GM12872 (cell line): ENCODE data around the gene KRTAP10-3.

Experiments used
- TF ChIP-seq, protein P1 (sequence below): IDR thresholded peaks from 3 replicates; pipeline ENCODE4 v1.5.1; 2011; ENCODE audit warnings: low read depth, mild to moderate bottlenecking, low read length, moderate library complexity; ENCODE audit not compliant: insufficient read depth

Gene KRTAP10-3

DNA sequence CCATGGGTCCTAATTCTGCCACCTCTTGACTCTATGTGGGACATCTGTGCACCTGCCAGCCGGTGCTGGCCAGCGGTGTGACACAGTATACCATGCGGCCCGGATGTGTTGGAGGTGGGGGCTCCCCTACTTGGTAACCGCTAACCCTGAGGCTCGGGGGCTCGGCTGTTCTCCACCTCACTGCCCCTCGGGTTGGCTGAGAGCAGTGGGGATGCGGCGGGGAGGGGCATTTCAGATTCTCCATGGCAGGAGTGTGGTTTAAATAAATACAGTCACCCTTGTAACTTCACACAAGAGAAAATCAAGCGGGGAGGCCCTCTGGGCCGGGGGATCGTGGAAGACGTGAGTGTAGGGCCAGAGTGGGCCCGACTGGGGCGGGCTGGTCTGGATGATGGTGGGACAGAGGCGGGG, 29.6 kb downstream of the KRTAP10-3 start:
- TF ChIP-seq, protein P1, sequence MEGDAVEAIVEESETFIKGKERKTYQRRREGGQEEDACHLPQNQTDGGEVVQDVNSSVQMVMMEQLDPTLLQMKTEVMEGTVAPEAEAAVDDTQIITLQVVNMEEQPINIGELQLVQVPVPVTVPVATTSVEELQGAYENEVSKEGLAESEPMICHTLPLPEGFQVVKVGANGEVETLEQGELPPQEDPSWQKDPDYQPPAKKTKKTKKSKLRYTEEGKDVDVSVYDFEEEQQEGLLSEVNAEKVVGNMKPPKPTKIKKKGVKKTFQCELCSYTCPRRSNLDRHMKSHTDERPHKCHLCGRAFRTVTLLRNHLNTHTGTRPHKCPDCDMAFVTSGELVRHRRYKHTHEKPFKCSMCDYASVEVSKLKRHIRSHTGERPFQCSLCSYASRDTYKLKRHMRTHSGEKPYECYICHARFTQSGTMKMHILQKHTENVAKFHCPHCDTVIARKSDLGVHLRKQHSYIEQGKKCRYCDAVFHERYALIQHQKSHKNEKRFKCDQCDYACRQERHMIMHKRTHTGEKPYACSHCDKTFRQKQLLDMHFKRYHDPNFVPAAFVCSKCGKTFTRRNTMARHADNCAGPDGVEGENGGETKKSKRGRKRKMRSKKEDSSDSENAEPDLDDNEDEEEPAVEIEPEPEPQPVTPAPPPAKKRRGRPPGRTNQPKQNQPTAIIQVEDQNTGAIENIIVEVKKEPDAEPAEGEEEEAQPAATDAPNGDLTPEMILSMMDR: no peak

DNA sequence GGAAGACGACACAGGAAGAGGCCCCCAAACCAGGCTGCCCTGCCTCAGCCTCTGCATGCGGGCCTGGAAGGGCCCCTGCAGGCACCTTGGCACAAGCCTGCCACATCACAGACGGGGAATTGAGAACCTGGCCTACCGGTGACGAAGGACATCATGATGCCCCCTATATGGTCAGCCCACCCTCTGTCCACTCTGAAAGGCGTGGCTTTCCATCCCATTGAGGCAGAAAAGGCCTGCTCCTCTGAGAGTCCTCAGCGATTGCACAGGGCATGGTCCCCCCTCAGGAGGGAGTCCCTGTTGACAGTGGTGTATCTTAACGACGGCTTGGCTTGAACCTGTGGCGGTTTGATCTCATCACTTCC, 30.0 kb downstream of the KRTAP10-3 start:
- TF ChIP-seq, protein P1: no peak

DNA sequence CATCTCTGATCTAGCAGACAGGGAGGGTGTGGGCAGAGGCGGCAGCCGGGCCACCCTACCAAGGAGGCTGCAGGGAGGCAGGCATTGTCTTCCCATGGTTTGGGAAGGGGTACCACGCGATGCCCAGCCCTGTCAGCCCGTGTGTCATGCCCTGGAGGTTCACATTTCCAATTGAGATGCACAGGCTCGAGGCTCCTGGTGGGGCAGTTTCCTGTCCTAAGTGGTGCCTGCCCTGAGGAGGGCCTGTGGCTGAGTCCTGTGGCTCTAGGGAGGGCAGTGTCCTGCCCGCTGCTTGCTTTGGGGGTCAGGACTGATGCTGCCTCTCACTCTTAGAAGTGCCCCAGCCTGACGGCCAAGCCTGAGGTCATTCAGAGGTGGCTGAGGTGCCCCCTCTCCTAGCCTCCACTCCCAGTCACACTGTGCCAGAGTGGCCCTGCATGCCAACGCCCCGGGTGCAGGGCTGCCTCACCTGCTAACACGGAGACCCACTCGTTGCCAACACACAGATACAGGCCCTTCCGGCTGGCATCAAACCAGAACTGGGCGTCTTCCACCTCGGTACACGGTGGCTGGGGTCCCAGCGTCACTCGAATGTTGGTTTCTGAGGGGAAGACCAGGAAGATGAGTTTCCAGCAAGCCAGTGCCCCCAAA, 30.5 kb downstream of the KRTAP10-3 start:
- TF ChIP-seq, protein P1: no peak

DNA sequence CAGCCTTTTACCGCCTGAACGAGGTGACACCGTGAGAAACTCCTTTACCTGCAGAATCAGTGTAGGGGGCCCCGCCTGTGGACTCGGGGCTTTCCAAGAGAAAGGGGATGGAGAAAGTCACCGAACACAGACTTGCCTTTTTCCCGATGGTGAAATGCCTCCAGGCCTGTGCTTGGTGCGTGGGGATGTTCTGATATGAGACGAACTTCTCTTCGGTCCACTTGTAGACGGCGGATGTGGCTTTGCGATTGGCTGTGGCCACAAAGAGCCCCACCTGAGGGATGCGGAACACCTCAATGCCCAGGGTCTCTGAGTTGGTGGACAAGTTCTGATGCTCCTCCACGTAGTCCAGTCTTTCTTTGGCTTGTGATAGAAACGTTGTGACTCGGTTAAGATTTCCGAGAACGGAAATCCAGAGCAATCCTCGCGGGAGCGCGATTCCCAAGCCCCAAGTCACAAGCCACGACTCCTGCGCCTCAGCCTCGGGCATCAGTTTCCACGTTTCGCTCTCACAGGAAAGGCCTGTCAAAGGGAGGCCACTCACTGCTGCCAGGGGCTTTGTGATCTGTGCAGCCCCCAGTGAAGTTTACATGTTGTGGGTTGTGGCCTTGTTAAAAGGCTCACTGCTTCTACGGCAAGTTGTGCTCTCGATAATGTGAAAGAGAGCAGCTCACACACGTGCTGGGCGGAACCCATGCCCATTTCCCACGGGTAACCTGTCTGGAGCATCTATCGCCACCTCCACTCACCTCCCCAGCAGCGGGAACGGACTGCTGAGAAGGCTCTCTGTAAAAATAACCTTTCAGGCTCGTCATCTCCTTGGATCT, 31.2 kb downstream of the KRTAP10-3 start:
- TF ChIP-seq, protein P1: no peak

DNA sequence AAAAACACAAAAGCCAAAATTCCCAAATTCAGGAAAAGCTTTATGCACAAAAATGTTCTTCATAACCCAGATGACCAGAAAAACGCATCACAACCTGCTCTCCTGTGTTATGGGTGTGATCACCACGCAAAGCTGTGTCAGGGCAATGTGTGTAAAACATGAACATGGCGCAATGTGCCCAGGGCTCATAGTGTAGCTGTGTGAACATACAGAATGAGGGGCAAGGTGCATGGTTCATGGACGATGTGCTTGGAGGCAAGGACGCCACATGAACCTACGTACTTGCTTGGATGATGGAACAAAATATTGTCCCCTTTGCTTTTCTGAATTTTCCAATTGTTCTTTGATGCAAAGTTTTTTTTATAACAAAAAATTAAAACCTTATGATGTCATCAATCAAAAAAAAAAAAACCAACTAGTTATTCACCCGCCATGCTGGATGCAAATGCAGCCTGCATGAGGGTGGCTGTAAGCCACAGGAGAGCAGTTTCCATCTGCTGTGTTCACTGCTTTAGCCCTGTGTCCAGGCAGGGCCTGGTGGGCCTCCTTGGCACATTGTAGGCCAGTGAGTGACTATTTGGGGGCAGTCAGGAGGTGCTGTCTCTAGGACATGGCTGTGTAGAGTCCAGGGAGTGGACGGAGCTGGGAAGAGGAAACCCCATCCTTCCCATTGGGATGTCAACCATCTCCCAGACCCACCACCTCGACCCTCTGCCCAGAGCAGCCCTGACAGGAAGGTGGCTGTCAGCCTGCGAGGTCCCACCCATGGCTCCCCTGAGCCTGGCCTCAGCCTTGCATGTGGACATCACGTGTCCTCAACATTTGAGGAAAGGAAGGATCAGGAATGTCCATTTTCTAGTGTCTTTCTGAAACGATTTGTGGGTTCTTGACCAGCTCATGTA, 32.2 kb downstream of the KRTAP10-3 start:
- TF ChIP-seq, protein P1: no peak

DNA sequence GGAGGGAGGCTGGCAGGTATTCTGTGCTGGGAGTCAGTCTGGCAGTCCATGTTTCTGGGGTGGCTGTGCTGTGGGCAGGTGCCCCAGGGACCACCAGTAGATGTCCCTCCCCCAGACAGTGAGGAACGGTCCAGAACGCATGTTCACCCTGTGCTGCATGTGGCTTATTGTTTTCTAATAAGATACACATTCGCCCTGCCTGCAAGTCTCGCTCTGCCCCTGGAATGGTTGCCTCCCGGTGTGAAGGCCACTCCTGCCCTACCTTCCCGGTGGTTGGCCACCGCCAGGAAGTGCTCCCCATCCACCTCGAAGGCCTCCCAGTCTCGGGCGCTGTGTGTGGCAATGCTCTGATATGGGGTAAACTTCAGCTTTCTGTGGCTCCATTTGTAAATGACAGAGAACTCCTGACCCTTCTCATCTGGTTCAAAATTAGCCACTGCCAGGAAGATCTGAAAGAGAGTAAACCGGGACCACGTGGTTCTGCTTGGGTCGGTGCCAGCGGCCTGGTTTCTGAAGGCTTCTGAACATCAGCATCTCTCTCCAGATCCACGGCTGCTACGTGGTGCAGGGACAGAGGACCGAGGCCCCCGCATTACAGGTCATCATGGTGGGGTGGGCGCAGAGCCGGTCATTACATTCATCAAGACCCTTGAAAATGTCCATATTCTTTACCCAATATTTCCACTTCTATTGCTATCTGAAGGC, 33.1 kb downstream of the KRTAP10-3 start:
- TF ChIP-seq, protein P1: no peak
